A673 (cell line): ENCODE measurements around the gene TMC3. TPM values are rescaled to one million over a fixed set of nuclear protein-coding genes. Genes with fewer than 3 reads are reported as not detected.

Source experiments
- BruUV-seq: library from RNA; stranded (reverse); fragments of 400-500 nt; replicated peaks from 2 replicates; lab custom pipeline; 2021; lab: Mats Ljungman, UMichigan
- CTCF ChIA-PET: fragments of 300-600 bp; sonication (Branson Sonifier 250); formaldehyde crosslinking; loops from one replicate; lab custom pipeline; 2022; ENCODE audit warnings: antibody characterized with exemption; lab: Charles Lee
- POLR2A ChIA-PET: fragments of 300-600 bp; sonication (Branson Sonifier 250); formaldehyde crosslinking; loops from one replicate; lab custom pipeline; 2022; ENCODE audit warnings: antibody characterized with exemption; ENCODE audit not compliant: low non-redundant PET; lab: Charles Lee
- DNase-seq: peaks from one replicate; pipeline ENCODE4 v3.0.0-alpha.2; 2015; ENCODE audit warnings: low spot score
- H3K27ac ChIP-seq: fragments of 200-600 bp; sonication (generic); 2 replicates; pipeline ENCODE4 v1.5.1; 2016; ENCODE audit warnings: mixed run types, low read depth, mild to moderate bottlenecking, mixed read lengths, antibody characterized with exemption, low read length; ENCODE audit not compliant: poor library complexity, severe bottlenecking
- H3K27me3 ChIP-seq: fragments of 200-600 bp; sonication (generic); replicated peaks from 2 replicates; pipeline ENCODE4 v1.6.1; 2017; ENCODE audit warnings: mixed run types, low read depth, mild to moderate bottlenecking, mixed read lengths, antibody characterized with exemption, low read length; ENCODE audit not compliant: insufficient read depth, poor library complexity
- H3K36me3 ChIP-seq: fragments of 200-600 bp; sonication (generic); 2 replicates; pipeline ENCODE4 v1.6.1; 2016; ENCODE audit warnings: mixed run types, mild to moderate bottlenecking, mixed read lengths, antibody characterized with exemption, low read length; ENCODE audit not compliant: insufficient read depth, poor library complexity, severe bottlenecking
- H3K4me1 ChIP-seq: fragments of 200-600 bp; sonication (generic); 2 replicates; pipeline ENCODE4 v1.6.1; 2017; ENCODE audit warnings: mixed run types, mild to moderate bottlenecking, mixed read lengths, antibody characterized with exemption, low read length; ENCODE audit not compliant: insufficient read depth, poor library complexity, severe bottlenecking
- H3K4me3 ChIP-seq: fragments of 200-600 bp; sonication (generic); 2 replicates; pipeline ENCODE4 v1.5.1; 2016; ENCODE audit warnings: low read depth, mixed run types, mild to moderate bottlenecking, mixed read lengths, low read length; ENCODE audit not compliant: poor library complexity, severe bottlenecking
- H3K9me3 ChIP-seq: fragments of 200-600 bp; sonication (generic); 2 replicates; pipeline ENCODE4 v1.6.1; 2016; ENCODE audit warnings: mixed run types, low read depth, mild to moderate bottlenecking, mixed read lengths, antibody characterized with exemption, low read length; ENCODE audit not compliant: poor library complexity, severe bottlenecking
- EZH2 ChIP-seq: fragments of 200-600 bp; sonication (generic); IDR thresholded peaks from 2 replicates; pipeline ENCODE4 v1.6.1; 2017; ENCODE audit warnings: borderline replicate concordance, low read depth, mild to moderate bottlenecking, mixed read lengths, antibody characterized with exemption, low read length; ENCODE audit not compliant: poor library complexity, severe bottlenecking
- intact Hi-C: fragments of 100-400 bp; cut with micrococcal nuclease; formaldehyde crosslinking; loops from one replicate; pipeline ENCODE4 v1.10.0; 2022; ENCODE audit not compliant: unreplicated experiment
- total RNA-seq: library from RNA; stranded (reverse); gene quantifications from 2 replicates; pipeline ENCODE4 v1.2.3, GENCODE V29; 2021
- TF ChIP-seq, protein P1 (sequence below): fragments of 300-800, 200-600 bp; sonication (generic); conservative IDR thresholded peaks from 2 replicates; pipeline ENCODE4 v1.5.1; 2017; ENCODE audit warnings: low read depth, mild to moderate bottlenecking, antibody characterized with exemption, low read length, moderate library complexity, mixed read lengths

TMC3 gene
- total RNA-seq, 1 experiment from 2014 or later: not detected

DNA sequence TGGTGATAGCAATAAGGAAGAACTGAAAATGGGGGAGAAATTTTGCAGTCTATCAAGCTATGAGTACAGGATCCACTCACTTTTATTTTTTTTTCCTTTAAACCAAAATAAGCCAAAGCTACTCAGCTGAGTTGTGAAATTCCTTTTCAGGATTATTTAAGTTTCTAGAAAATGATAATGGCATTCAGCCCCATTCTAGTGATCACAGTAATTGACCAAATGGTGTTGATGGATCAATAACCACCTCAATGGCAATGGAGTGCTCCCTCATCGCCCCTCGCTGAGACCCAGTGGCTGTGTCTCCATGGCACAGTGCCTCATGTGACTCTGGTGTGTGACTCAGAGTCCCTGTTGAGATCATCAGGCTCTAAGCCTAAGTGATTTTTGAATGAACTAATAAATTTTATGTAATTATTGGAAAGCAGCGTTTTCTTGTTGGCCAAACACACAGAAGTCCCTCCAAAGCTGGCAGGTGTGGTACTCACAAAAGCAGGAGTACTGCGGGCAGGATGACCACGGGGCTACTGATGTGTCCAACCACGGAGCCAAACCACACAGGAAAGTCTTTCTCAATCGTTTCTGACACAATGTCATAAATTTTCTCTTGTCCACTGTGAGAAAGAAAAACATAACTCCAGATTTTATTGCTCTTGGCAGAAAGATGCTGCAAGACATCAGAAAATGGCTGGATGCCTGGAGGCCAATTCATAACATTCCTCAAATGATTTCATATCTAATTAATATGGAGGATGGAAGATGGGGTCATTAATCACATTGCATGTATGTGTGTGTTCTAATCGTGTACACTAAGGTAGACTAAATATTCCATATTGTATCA lies 35.6 kb downstream of the TMC3 start:
- ChIA-PET POLR2A (no interaction called here), CTCF (no interaction called here)
- intact Hi-C loops: no loop called here
- no peak overlapping the region for H3K4me3 ChIP-seq
- H3K9me3 ChIP-seq: no peaks in the 10 kb centered on the region
- DNase-seq: peak; percentile 9
- H3K27me3 ChIP-seq: no peaks in the 10 kb centered on the region
- H3K27ac ChIP-seq: no peak overlapping the region
- BruUV-seq: no TSS peak
- H3K36me3 ChIP-seq: no peaks in the 10 kb centered on the region
- no peak for TF ChIP-seq EZH2
- TF ChIP-seq, protein P1, sequence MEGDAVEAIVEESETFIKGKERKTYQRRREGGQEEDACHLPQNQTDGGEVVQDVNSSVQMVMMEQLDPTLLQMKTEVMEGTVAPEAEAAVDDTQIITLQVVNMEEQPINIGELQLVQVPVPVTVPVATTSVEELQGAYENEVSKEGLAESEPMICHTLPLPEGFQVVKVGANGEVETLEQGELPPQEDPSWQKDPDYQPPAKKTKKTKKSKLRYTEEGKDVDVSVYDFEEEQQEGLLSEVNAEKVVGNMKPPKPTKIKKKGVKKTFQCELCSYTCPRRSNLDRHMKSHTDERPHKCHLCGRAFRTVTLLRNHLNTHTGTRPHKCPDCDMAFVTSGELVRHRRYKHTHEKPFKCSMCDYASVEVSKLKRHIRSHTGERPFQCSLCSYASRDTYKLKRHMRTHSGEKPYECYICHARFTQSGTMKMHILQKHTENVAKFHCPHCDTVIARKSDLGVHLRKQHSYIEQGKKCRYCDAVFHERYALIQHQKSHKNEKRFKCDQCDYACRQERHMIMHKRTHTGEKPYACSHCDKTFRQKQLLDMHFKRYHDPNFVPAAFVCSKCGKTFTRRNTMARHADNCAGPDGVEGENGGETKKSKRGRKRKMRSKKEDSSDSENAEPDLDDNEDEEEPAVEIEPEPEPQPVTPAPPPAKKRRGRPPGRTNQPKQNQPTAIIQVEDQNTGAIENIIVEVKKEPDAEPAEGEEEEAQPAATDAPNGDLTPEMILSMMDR: no peak
- H3K4me1 ChIP-seq: no peaks in the 10 kb centered on the region

DNA sequence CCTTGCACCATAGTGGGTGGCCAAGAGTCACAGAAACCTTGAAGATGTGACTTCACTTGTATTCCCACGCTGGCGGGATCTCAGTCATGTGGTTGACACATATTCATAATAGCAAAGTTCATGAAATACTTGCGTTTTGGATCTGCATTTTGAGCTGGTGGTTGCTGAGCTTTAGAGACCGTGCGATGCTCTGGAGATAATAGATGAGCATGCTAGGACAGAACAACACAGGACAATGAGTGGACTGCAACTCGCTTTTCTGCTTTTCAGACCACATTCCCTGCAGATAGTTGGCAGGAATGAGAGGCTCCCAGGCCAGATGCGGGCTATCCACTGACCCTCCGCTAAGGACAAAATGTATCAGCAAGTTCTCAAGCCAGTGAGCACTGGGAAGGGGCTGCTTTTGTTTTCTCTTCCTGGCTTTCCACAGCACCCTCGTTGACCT lies 36.3 kb downstream of the TMC3 start:
- DNase-seq: no peak
- intact Hi-C loops: no loop called here
- TF ChIP-seq EZH2: no peak
- TF ChIP-seq, protein P1: no peak
- POLR2A ChIA-PET: no interaction called here
- no peaks in the 10 kb centered on the region for H3K27me3 ChIP-seq
- no peaks in the 10 kb centered on the region for H3K4me1 ChIP-seq
- CTCF ChIA-PET: no interaction called here
- no peaks in the 10 kb centered on the region for H3K36me3 ChIP-seq
- no peaks in the 10 kb centered on the region for H3K9me3 ChIP-seq
- no TSS peak for BruUV-seq
- no peak overlapping the region for H3K27ac ChIP-seq
- H3K4me3 ChIP-seq: no peak overlapping the region

DNA sequence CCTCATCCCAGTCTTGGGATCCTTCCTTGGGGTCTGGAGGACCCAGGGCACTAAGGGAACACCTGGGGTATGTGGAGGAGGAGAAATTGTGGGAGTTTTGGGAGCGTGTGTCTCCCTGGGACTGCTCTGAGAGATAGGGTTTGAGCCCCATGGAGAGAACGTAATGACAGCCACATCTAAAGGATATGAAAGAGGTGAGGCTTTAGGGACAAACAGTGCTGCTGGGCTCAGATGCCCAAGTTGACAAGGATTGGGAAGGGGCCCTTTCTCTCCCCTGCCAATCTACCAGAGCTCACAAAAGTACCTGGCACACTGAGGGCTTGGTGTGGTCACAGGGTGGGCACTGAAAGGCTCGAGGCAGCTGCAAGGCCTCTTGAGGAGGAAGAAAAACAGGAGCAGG lies 36.8 kb downstream of the TMC3 start:
- Histone ChIP-seq H3K9me3 (no peaks in the 10 kb centered on the region), H3K27me3 (no peaks in the 10 kb centered on the region), H3K4me3 (no peak overlapping the region), H3K4me1 (no peaks in the 10 kb centered on the region), H3K36me3 (no peaks in the 10 kb centered on the region), H3K27ac (no peak overlapping the region)
- intact Hi-C loops: no loop called here
- CTCF ChIA-PET: interaction anchor here (1.2 kb wide), 2 partner anchors 62 to 71 kb away, joined by 3 to 4 read pairs; no protein-coding TSS in a partner anchor
- no peak for TF ChIP-seq EZH2
- BruUV-seq: no TSS peak
- POLR2A ChIA-PET: no interaction called here
- no peak for DNase-seq
